ENCODE measurements around the gene PLEKHA5. TPM values are rescaled to one million over a fixed set of nuclear protein-coding genes. Genes with fewer than 3 reads are reported as not detected.

Gene PLEKHA5, protein sequence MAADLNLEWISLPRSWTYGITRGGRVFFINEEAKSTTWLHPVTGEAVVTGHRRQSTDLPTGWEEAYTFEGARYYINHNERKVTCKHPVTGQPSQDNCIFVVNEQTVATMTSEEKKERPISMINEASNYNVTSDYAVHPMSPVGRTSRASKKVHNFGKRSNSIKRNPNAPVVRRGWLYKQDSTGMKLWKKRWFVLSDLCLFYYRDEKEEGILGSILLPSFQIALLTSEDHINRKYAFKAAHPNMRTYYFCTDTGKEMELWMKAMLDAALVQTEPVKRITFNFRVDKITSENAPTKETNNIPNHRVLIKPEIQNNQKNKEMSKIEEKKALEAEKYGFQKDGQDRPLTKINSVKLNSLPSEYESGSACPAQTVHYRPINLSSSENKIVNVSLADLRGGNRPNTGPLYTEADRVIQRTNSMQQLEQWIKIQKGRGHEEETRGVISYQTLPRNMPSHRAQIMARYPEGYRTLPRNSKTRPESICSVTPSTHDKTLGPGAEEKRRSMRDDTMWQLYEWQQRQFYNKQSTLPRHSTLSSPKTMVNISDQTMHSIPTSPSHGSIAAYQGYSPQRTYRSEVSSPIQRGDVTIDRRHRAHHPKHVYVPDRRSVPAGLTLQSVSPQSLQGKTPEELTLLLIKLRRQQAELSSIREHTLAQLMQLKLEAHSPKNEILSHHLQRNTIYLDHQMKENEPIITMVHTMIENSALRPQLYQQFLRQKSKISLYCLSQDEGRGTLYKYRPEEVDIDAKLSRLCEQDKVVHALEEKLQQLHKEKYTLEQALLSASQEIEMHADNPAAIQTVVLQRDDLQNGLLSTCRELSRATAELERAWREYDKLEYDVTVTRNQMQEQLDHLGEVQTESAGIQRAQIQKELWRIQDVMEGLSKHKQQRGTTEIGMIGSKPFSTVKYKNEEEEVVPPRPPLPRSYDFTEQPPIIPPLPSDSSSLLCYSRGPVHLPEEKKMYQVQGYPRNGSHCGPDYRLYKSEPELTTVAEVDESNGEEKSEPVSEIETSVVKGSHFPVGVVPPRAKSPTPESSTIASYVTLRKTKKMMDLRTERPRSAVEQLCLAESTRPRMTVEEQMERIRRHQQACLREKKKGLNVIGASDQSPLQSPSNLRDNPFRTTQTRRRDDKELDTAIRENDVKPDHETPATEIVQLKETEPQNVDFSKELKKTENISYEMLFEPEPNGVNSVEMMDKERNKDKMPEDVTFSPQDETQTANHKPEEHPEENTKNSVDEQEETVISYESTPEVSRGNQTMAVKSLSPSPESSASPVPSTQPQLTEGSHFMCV
- total RNA-seq (ENCODE audit: low replicate concordance) = 18.0 and 35.5 TPM in 2 replicates

DNA sequence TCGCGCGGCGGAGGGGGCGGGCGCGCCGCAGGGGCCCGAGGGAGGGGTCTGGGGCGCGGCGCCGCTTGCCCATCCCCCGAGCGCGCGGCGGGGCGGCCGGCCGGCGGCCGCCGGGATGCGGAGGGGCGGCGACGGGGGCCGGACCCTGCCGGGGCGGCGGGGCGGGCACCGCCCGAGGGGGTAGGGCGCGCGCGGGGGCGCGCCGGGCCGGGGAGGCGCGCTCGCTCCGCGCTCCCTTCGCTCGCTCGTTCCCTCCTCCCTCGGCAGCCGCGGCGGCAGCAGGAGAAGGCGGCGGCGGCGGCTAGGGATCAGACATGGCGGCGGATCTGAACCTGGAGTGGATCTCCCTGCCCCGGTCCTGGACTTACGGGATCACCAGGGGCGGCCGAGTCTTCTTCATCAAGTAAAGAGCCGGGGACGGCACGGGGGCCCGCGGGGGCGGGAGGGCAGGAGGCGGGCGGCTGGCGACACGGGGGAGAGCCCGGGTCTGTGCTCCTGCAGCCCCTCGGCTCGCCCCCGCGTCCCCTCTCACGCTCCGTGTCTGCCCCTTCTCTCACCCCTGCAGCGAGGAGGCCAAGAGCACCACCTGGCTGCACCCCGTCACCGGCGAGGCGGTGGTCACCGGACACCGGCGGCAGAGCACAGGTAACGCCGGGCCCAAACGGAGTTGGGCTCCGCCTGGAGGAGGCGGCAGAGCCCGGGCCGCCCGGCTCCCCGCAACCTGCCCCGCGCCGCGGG lies at the start of gene PLEKHA5:
TSS of gene PLEKHA5 (plus strand) at position 248 of the 738 bp plus-strand sequence. CDS start at position 315, 67 bp downstream.

